ENCODE results near the gene BCAP31.
"Not testable (repeated sequence)": the region's sequence is repeated elsewhere in the genome, so short reads cannot be mapped to it uniquely, and the experiment has no call there.

BCAP31 gene

DNA sequence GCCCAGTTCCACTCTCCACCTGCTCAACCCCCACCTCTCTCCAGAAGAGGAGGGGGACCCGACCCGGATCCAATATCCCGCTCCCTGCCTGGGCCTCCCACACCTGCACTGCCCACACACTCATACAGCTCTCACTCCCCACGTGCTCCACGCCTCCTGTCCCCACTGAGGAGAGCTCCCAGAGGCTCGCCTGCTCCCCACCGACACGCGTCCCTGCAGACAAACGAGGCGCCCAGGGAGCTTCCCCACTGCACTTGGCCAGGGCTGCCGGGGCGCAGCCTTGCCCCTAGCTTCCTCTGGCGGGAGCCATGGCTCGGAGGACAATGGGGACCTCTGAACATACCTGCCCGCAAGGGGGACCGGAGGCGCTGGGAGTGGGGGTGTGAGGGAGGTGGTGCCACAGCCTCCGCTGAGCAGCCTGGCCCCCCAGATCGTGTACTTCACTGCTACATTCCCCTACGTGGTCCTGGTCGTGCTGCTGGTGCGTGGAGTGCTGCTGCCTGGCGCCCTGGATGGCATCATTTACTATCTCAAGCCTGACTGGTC lies 31.5 kb downstream of the BCAP31 start:
- DNase-seq, result no peak

DNA sequence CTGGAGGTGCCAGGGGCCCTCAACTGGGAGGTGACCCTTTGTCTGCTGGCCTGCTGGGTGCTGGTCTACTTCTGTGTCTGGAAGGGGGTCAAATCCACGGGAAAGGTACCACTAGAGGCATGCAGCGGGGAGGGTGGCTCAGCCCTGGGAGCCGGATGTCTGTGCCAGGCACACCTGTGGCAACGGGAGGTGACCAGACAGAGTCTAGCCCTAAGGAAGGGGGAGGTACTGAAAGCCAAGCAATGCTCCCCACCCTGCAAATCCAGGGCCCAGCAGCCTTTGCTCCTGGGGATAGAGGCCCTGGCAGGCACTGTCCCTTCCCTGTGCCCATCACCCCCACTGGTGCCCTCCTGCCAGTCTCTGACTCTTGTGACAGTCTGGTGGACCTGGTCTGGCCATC lies 32.2 kb downstream of the BCAP31 start:
- DNase-seq, result no peak

DNA sequence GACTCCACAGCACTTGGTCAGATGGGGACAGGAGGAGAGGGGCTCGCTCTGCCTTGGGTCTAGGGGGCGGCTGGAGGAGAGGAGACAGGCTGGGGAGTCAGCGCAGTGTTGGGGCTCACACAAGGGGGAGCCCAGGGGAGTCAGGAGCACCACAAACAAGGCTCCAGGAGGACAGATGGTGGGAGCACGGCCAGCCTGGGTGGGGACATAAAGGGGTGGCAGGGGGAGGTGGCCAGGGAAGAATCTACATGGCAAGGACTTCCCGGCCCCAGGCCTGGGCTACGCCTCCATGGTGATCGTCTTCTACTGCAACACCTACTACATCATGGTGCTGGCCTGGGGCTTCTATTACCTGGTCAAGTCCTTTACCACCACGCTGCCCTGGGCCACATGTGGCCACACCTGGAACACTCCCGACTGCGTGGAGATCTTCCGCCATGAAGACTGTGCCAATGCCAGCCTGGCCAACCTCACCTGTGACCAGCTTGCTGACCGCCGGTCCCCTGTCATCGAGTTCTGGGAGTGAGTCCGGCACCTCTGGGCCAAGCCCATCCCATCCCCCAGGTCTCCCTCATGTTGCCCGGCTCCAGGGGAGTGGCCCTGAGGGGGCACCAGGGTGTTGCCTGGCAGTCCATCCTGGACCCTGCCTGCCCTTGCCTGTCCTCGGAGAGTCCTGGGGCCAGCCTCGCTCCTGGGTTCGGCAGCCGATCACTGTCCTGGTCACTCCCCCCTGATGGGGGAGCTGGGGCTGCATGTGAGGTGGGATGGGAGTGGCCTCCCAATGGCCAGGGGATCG lies 33.0 kb downstream of the BCAP31 start:
- peak; percentile 30 for DNase-seq

DNA sequence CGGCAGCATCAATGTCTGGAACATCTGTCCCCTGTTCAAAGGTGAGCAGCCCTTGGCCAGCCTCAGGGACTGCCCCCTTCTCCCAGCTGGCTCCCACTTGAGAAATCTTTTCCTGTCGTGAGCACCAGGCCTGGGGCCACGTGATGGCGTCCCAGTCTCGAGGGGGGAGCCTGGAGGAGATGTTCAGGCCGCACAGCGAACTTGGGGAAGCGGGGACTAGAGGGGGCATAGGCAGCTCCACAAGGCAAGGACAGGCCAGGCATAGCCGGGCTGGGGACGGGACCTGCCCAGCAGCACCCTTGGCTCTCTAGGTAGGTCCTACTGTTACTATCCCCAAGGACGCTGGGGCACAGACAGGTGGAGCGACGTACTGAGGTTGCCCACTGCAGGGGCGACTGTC lies 33.7 kb downstream of the BCAP31 start:
- no peak for DNase-seq

DNA sequence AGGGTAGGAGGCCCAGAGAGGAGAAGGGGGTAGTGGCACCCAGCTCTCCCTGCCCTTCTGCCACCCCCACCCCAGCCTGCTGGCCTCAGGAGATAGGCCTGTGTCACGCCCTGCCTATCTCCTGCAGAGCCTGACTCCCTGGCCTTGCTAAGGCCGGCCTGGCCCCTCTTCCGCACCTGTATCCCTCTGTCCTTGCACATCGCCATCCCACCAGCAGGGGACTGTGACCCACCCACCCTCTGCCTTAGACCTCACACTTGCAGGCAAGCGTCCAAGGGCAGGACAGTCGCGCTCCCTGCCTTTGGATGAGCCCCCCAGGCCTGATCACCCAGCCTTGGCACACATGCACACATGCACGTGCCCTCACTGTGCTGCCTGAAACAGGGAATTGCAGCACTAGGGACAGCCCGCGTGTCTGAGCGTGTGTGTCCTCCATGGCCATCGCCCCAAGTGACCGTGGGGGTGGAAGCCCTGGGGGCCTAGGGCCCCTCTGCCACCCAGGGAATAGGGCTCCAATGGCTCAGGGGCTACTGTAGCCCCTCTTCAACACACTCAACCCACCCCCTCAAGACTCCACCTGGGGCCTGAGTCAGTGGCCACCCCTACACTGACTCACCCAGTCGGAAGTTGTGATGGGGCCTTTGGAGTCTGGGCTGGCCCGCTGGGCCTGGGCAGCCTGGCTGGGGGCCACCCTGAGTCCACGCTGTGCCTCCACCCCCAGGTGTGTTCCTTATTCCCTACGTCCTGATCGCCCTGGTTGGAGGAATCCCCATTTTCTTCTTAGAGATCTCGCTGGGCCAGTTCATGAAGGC lies 34.3 kb downstream of the BCAP31 start:
- peak; percentile 70 for DNase-seq

DNA sequence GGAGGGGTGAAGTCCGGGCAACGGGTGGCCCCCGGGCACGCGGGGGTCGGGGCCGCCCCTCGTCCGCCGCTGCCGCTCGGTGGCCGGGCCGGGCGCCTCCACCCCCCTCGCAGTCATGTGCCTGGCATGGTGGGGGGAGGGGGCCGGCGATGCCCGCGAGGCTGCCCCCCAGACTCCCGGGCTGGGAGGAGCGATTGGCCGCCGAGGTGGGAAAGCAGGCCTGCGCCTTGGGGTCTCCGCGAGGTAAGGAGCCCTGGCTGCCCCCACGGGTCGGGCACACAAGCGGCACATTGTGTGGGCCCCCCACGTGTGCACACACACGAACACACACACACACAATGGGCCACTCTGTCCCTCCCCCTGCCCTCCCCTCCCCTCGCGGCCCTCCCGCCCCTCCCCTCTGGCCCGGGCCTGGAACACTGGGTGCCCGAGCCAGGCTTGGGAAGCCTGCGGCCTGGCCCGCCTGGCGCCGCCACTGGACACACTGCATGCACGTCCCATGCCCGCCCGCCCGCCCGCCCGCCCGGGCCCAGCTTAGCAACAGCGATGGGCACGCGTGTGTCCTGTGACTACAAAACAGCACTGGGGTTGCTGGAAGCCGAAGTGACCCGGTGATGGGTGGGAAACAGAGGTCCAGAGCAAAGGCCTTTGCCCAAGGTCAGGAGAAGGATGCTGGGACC lies 35.1 kb downstream of the BCAP31 start:
- no peak for DNase-seq

DNA sequence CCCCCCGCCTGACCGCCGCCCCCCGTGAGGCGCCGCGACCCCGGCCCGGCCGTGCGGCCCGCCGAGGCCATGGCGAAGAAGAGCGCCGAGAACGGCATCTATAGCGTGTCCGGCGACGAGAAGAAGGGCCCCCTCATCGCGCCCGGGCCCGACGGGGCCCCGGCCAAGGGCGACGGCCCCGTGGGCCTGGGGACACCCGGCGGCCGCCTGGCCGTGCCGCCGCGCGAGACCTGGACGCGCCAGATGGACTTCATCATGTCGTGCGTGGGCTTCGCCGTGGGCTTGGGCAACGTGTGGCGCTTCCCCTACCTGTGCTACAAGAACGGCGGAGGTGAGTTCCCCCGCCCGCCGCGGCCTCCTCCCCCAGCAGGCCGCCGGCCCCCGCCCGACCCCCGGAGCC lies 35.7 kb downstream of the BCAP31 start:
- DNase-seq, result no peak

DNA sequence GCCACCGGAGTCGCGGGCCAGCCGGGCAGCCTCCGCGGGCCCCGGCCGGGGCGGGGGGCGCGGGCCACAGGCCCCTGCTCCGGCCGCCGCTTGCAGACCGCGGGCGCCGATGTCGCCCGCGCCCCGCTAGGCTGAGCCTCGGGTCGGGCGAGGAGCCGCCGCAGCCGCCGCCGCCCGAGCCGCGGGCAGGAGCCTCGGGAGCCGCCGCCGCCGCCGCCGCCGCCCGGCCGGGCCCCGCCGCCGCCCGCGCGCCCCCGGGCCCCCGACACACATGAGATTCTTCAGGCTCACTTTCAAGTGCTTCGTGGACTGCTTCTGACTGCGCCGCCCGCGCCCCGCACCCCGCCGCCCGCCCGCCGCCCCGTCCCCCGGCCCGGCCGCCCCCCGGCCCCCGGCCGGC lies 36.1 kb downstream of the BCAP31 start:
- no peak for DNase-seq

DNA sequence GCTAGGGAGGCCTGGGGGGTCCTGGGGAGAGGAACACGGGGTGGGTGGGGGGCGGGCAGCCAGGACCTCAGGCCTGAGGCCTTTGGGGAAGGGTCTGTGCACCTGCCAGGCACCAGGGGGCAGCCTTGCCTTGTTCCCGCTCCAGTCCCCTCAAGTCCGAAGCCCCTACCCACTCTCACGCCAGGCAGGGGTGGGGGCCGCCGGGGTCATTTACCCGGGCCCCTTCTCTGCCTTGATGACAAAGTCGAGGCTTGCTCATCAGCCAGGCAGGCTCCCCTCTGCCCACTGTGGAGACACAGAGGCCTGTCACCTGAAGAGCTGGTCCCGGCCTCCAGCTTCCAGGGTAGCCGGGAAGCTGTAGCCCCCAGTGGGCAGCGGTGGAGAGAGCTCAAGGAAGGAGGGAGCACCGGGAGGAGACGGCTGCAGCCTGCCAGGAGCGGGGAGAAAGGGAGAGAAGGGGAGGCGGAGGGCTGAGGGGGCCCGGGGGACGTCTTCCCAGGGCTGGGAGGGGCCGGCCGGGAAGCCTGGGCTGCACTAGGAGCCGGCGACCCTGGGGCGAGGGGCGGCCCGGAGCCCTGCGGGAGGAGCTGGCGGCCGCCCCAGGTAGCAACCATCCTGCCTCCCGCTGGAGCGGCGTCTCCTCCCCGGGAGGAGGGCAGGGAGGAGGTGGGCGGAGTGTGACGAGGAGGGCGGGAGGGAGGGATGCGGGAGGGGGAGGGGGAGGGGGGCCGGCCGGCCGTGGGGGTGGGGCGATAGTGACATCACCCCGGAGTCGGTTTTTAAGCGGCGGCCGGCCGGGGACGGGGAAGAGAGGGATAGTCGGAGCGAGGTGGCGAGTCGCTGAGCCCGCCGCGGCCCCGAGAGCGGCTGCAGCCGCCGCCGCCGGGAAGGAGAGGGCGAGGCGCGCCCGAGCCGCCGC lies 36.8 kb downstream of the BCAP31 start, which contains the start of gene SLC6A8:
SLC6A8 (plus strand) TSS at position 806 of the 919 bp plus-strand sequence. CDS start 649 bp downstream, outside the sequence.
- peak; percentile 85 for DNase-seq

DNA sequence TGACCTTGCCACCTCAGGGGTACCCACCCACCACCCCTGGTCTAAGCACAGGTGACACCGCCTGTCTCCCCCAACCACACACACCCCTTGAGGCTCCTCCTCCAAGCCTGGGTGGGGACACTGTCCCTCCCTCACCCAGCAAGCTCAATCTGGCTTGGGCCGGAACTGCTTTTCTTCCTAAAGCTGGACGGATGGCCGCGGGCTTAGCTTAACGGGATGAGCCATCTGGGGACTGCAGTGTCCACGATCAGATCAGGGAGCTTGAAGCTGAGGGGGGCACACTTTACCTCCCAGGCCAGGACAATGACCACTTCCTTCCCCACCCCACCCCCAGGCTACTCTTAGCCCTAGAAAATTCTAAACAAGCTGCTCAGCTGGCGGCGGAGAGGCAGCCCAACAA lies 37.5 kb downstream of the BCAP31 start:
- DNase-seq, result no peak

DNA sequence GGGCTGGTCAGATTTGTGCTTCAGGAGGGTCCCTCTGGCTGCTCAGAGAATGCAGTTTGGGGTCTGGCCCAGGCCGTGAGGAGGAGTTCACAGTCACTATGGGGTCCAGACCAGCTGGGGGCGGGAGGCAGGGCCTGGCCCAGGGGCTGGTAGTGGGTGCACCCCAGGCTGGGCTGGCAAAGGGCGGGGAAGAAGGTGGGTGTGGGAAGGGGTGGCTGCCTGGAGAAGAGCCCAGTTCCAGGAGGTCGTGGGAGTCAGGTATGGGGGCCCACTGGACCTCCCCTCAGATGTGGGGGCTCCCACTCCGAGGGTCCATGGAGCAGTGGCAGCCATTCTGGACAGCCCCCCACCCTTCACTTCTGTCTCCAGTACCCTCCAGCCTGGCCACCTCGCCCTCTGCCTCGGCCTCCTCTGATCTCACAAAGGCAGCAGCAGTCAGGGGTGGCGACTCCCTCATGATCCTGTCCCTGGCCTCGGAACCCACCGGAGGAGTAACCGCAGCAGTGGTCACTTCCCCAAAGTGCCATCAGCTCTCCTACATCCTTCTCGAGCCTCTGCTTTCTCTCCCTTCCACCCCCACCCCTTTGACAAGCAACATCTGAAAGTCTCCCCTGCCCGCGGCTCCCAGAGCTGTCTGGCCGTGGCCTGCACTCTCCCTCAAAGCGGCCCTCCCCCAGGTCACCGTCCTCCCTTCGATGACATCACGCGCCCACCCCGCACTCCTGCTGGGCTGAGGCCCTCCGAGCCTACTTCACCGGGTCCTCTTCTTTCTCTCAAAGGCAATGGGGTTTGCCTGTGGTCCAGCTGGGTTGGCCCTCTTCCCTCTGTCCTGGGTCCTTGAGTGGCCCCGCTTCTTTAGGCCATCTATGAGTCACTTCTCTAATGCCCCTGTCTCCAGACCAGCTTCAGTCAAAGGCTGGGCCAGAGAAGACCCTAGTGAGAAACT lies 38.2 kb downstream of the BCAP31 start:
- DNase-seq, result no peak

DNA sequence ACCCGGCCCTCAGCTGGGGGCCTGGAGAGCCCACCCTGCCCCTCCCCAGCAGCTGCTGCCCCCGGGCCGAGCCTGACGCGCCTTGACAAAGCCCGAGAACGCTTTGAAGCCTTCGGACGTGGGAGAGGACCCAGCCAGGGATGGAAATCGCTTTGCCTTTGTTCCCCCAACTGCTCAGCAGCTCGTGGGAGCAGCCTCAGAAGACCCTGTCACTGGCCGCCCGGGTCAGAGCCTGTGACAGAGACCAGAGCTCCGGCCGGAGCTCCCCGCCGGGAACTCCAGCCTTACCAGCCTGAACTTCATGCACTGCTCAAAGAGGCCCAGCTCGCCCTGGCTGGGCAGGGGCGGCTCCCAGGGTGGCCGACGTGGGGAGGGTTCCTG lies 39.0 kb downstream of the BCAP31 start:
- DNase-seq, result peak; percentile 66

DNA sequence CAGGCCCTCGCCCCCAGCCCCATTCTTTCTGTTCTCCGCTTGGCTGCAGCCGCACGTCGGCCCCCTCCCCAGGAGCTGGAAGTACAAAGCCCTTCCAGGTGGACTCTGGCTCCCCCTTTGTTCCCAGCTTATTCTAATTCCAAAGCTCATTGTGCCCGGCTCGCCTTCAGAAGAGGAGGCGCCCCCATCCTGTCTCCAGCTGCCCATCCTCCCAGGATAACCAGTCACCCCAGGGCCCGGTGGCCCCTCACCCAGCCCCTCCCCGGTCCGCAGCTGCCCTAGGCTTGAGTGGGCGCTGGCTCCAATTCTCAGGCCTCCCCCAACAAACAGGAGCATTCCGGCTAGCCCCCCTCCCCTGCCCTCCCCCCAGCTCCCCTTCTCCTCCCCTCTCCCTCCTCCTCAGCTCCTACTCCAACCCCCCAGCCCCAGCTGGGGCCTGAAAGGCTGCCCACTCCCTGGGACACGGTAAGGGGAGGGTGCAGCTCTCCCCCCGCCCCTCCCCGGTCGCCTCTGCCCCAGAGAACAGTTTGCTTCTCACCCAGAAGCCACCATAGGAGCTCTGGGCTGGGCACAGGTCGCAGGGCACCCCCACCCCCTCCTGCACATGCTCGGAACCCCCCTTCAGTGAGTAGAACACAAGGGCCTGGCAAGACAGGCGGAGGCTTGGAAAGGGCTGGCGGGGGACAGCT lies 39.6 kb downstream of the BCAP31 start:
- peak; percentile 46 for DNase-seq

DNA sequence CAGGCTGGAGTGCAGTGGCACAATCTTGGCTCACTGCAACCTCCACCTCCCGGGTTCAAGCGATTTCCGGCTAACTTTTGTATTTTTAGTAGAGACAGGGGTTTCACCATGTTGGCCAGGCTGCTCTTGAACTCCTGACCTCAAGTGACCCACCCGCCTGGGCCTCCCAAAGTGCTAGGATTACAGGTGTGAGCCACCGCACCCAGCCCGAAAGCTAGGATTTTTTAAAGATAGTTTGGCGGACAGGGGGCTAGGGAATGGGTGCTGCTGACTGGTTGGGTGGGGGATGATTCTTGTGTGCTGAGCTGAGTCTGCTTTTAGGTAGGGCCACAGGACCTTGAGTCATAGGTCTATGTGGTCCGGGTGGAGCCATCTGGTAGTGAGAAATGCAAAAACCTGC lies 40.7 kb downstream of the BCAP31 start:
- DNase-seq, result not testable (repeated sequence)

DNA sequence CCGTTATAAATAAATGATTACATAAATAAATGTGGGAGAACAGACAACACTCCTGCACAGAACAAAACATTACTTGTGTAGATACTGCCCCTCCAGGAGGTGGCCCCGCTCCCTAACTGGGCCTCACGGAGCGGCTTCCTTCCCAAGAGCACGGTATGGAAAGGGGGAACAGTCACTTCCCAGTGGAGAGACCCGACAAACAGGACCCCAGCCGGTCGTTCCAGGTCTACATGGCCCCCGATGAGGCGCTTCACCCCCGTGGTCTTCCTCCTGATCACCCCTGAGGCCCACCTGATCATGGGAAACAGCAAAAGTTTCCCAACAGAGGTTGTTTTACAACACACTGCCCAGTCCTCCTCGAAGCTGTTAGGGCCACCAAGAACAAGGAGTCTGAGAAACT lies 43.0 kb downstream of the BCAP31 start:
- DNase-seq, result no peak

DNA sequence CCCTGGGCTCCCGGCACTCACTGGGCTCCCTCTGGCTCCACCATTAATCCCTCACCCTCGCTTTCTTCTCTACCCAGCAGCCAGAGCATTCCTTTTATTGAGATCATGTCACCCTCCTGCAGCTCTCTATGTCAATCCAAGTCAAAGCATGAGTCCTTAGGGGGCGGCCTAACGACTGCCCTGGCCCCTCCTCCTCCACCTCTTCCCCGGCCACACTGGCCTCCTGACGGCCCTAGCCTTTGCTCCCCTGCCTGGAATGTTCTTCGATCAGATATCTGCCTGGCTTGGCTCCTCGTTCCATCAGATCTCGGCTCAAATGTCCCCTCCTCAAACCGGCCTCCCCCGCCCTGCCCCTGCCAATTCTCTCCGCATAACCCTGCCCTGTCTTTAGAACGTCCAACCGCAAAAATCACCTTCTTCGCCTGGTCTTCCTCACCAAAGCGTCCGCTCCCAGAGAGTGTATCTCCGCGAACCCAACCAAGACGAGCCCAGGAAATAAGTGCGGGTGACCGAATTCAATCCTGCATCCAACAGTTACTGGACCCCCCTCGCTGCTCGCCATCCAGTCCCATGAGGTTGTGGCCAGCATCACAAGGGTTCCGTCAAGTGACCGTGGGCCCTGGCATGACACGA lies 49.9 kb downstream of the BCAP31 start:
- DNase-seq, result peak; percentile 52

DNA sequence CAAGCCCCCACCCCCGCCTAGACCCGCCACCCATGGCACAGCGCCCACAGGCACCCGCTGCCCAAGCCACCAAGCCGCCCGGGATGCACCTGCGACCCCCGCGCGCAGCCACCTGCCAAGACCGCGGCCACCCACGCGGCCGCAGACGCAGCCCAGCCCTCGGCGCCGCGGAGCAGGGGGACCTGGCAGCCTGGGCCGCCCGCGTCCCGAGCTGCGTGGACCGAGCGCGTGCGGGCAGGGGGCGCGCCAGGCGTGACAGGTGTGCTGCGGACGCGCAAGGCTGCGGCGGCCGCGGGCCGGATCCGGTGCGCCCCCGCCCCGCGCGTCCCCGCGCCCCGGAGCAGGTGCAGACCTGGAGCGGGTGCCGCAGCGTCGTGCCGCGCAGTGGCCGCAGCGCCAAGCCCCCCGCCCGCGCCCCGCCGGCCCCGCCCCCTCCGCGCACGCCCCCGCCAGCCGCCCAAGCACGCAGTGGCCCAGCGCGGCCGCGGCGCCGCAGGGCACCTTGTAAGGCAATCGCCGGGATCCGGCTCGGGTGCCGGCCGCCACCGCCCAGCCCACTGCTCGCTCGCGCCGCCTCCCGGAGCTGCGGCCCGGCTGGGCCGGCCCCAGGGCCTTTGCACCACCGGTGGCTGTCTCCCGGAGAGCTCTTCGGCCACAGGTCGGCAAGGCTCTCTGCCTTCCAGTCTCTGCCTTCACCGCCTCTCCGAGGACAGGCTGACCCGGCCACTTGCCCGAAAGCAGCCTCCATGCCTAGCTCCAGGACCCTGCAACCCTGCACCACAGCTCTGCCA lies 50.6 kb downstream of the BCAP31 start, which contains the start of gene PNCK:
PNCK (minus strand) TSS at position 386 of the 791 bp plus-strand sequence. CDS start 737 bp downstream, outside the sequence.
- DNase-seq, result peak; percentile 57

DNA sequence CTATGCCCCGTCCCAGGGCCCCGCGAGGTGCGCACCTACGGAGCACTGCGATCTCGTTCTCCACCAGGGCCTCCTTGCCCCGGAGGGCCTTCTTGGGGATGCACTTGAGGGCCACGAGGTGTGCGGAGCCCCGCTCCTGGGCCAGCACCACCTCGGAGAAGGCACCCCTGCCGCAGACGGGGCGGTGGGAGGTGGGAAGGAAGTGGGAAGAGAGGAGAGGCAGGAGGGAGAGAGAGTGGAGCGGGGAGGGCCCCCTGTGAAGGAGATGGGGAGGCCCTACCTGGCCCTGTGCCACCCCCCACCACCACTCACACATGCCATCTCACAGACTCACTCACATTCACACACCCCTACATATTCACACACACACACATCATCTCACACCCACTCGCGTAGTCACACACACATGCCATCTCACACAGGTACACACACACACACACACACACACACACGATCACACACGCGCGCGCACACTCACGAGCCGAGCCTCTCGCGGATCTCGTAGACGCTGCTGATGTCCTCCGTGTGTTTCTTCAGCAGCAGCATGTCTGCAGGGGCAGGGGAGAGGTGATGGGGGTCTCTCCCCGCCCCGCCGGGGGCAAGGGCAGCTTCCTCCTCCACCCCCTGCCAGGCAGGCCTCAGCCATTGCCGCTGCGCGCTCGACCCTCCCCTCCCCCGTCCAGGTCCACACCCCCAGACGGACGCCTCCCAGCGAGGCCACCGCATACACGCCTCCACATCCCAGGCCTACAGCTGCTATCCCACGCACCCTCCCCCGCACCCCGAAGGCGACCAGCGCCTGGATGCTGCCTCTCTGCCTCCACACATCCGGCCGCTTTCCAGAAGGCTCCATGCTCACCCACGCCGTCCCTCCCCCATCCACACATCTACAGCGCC lies 51.4 kb downstream of the BCAP31 start:
- DNase-seq, result peak; percentile 54
